Transverse colon (tissue), 4 donors: ENCODE data around the gene MIEF1. TPM values are rescaled to one million over a fixed set of nuclear protein-coding genes. Genes with fewer than 3 reads are reported as not detected.

Source experiments
- DNase-seq: peaks from one replicate; pipeline ENCODE4 v3.0.0-alpha.2; 2019
- H3K27ac ChIP-seq, 4 donors: fragments of 200-600 bp; sonication (generic); 2 replicates each; pipeline ENCODE4 v1.5.1; 2016 to 2018; ENCODE audit warnings: inconsistent platforms in 4 of 4
- H3K27me3 ChIP-seq: fragments of 200-600 bp; sonication (generic); 2 replicates; pipeline ENCODE4 v1.5.1; 2017; ENCODE audit warnings: inconsistent platforms
- H3K36me3 ChIP-seq, 4 donors: fragments of 200-600 bp; sonication (generic); 2 replicates each; pipeline ENCODE4 v1.5.1; 2017 to 2019; ENCODE audit warnings: inconsistent platforms in 4 of 4
- H3K4me1 ChIP-seq, 4 donors: fragments of 200-600 bp; sonication (generic); 2 replicates each; pipeline ENCODE4 v1.5.1; 2017 to 2020; ENCODE audit warnings: inconsistent platforms in 4 of 4
- H3K4me3 ChIP-seq, 4 donors: fragments of 200-600 bp; sonication (generic); 1 replicate in 1 of 4; 2 replicates in 3 of 4; pipeline versions ENCODE4 v1.5.1 to v1.6.1; 2017 to 2019; ENCODE audit warnings: inconsistent platforms in 4 of 4
- H3K9me3 ChIP-seq, 2 donors: fragments of 200-600 bp; sonication (generic); 2 replicates each; pipeline ENCODE4 v1.5.1; 2017 to 2019; ENCODE audit warnings: inconsistent platforms in 2 of 2
- CTCF ChIP-seq, 5 experiments: fragments of 200-600 bp in 3 of 5; fragments of 450-650 bp in 2 of 5; sonication (generic) in 3 of 5; IDR thresholded peaks; 1 replicate in 2 of 5; 2 replicates in 3 of 5; pipeline ENCODE4 v1.5.1; 2016 to 2017; ENCODE audit warnings: antibody characterized with exemption in 5 of 5, inconsistent platforms in 3 of 5, mild to moderate bottlenecking in 2 of 5, moderate library complexity in 1 of 5
- EP300 ChIP-seq: sonication (generic); formaldehyde crosslinking; IDR thresholded peaks from one replicate; pipeline ENCODE4 v1.6.1; 2017; ENCODE audit warnings: antibody characterized with exemption, low read depth
- POLR2A ChIP-seq: fragments of 450-650 bp; IDR thresholded peaks from one replicate; pipeline ENCODE4 v1.6.1; 2016; ENCODE audit warnings: antibody characterized with exemption, mild to moderate bottlenecking, moderate library complexity
- POLR2AphosphoS5 ChIP-seq, 3 donors: sonication (generic); formaldehyde crosslinking; IDR thresholded peaks; one replicate each; pipeline ENCODE4 v1.6.1; 2016; ENCODE audit warnings: antibody characterized with exemption in 3 of 3
- WGBS, 2 donors: methylation state at CpG; one replicate each; pipeline ENCODE4 v1.1.5; 2018; ENCODE audit warnings: low coverage in 1 of 2; 5-methylcytosine and 5-hydroxymethylcytosine counted together
- in situ Hi-C, 4 donors: fragments of 200-750 bp; cut with MboI; loops; one replicate each; pipeline versions ENCODE4 v1.15.0 to v1.15.1; 2017; ENCODE audit warnings: low sequenced_read_pairs in 3 of 4, low pct_ligation_motif_present in 1 of 4, low pct_unique_long_range_greater_than_20kb in 1 of 4
- intact Hi-C: fragments of 100-400 bp; cut with DNase I; formaldehyde crosslinking; loops from one replicate; pipeline ENCODE4 v1.15.1; 2023; ENCODE audit warnings: low total_unique reads
- total RNA-seq, 4 donors: library from RNA; depleted of rRNA; stranded (reverse); fragments of >200 nt; gene quantifications; one replicate each; pipeline ENCODE4 v1.1.0, GENCODE V29; 2016

The MIEF1 gene
- total RNA-seq, 4 donors from 2014 or later = 11.5 to 31.0 (median 25.6) TPM

GRCh38 chr22:39459681-39460080, 42.4 kb upstream of the MIEF1 start:
- TF ChIP-seq POLR2AphosphoS5 (IDR thresholded peaks at IDR 0.05) (no peak), CTCF (IDR thresholded peaks at IDR 0.05) (no peak), POLR2A (no peak), EP300 (no peak)
- peaks cover 43% of the 10 kb centered on the region for H3K27me3 ChIP-seq

GRCh38 chr22:39462443-39463221, 39.5 kb upstream of the MIEF1 start:
- H3K27me3 ChIP-seq = peaks cover 27% of the 10 kb centered on the region
- in situ Hi-C loops (no loop called here), intact Hi-C loops (no loop called here)
- H3K36me3 ChIP-seq = no peaks in the 10 kb centered on the region
- H3K9me3 ChIP-seq = no peaks in the 10 kb centered on the region
- H3K4me3 ChIP-seq = no peak overlapping the region
- TF ChIP-seq CTCF (IDR thresholded peaks at IDR 0.05) = no peak
- no peak for TF ChIP-seq POLR2AphosphoS5 (IDR thresholded peaks at IDR 0.05)
- TF ChIP-seq EP300 = no peak
- TF ChIP-seq POLR2A = no peak
- 43 to 54% methylated on average over 4 to 13 of the region's 13 CpGs for WGBS, 2 donors
- H3K4me1 ChIP-seq = peaks cover 0 to 25% (median 4%) of the 10 kb centered on the region in 4 donors
- DNase-seq = no peak
- peak overlapping the region in 3 of 4 donors; percentile 5 to 32 (median 22) for H3K27ac ChIP-seq

More at GRCh38 chr22:39459681-39460080, 42.4 kb upstream of the MIEF1 start:
- no peak overlapping the region for H3K4me3 ChIP-seq
- H3K27ac ChIP-seq = no peak overlapping the region
- H3K9me3 ChIP-seq = no peaks in the 10 kb centered on the region
- DNase-seq = no peak
- peaks cover 0 to 15% (median 7%) of the 10 kb centered on the region in 4 donors for H3K4me1 ChIP-seq
- in situ Hi-C loops = no loop called here
- H3K36me3 ChIP-seq = no peaks in the 10 kb centered on the region
- intact Hi-C loops = no loop called here
- WGBS, 2 donors = 77% methylated on average over 11 of the region's 11 CpGs; no CpG with 5 or more reads in 1 of the 2 donors

- H3K4me1 ChIP-seq = peaks cover 0 to 19% (median 0%) of the 10 kb centered on the region in 4 donors
- no peak for TF ChIP-seq POLR2AphosphoS5 (IDR thresholded peaks at IDR 0.05)
- no peak for TF ChIP-seq CTCF (IDR thresholded peaks at IDR 0.05)
- no peak for TF ChIP-seq POLR2A
- TF ChIP-seq EP300 = no peak
- H3K27ac ChIP-seq = peak overlapping the region in 3 of 4 donors; percentile 5 to 32 (median 22)
- WGBS, 2 donors = 96% methylated on average over 6 of the region's 6 CpGs; no CpG with 5 or more reads in 1 of the 2 donors
- H3K36me3 ChIP-seq = no peaks in the 10 kb centered on the region
- no peaks in the 10 kb centered on the region for H3K9me3 ChIP-seq
- peaks cover 20% of the 10 kb centered on the region for H3K27me3 ChIP-seq
- no peak overlapping the region for H3K4me3 ChIP-seq
- intact Hi-C loops (no loop called here), in situ Hi-C loops (no loop called here)
- DNase-seq = no peak
Observed at GRCh38 chr22:39463277-39463676, 38.8 kb upstream of the MIEF1 start.

- H3K9me3 ChIP-seq = no peaks in the 10 kb centered on the region
- no peak for DNase-seq
- H3K27ac ChIP-seq = peak overlapping the region in 2 of 4 donors; percentile 22 to 36
- TF ChIP-seq CTCF (IDR thresholded peaks at IDR 0.05) (no peak), POLR2A (no peak), EP300 (no peak), POLR2AphosphoS5 (IDR thresholded peaks at IDR 0.05) (no peak)
- 81 to 95% methylated on average over 4 to 10 of the region's 10 CpGs for WGBS, 2 donors
- in situ Hi-C loops = no loop called here
- no peak overlapping the region for H3K4me3 ChIP-seq
- H3K36me3 ChIP-seq = no peaks in the 10 kb centered on the region
- peaks cover 0 to 18% (median 0%) of the 10 kb centered on the region in 4 donors for H3K4me1 ChIP-seq
- peaks cover 13% of the 10 kb centered on the region for H3K27me3 ChIP-seq
- intact Hi-C loops = no loop called here
Observed at GRCh38 chr22:39463931-39464390, 38.1 kb upstream of the MIEF1 start.
